Activated naive CD8-positive, alpha-beta T cell (primary cell): ENCODE data around the gene UCN.

ENCODE experiments used
- H3K27ac Mint-ChIP-seq: one replicate; pipeline ENCODE4 v1.8.0; 2021; ENCODE audit warnings: mixed read lengths
- H3K27me3 Mint-ChIP-seq: one replicate; pipeline ENCODE4 v1.8.0; 2021; ENCODE audit warnings: mixed read lengths
- H3K36me3 Mint-ChIP-seq: one replicate; pipeline ENCODE4 v1.8.0; 2021; ENCODE audit warnings: mixed read lengths
- H3K4me1 Mint-ChIP-seq: one replicate; pipeline ENCODE4 v1.8.0; 2021; ENCODE audit warnings: low read depth, mixed read lengths
- H3K4me3 Mint-ChIP-seq: one replicate; pipeline ENCODE4 v1.8.0; 2021; ENCODE audit warnings: mild to moderate bottlenecking, mixed read lengths
- H3K9me3 Mint-ChIP-seq: one replicate; pipeline ENCODE4 v1.8.0; 2021; ENCODE audit warnings: low read depth, mixed read lengths

The UCN gene

DNA sequence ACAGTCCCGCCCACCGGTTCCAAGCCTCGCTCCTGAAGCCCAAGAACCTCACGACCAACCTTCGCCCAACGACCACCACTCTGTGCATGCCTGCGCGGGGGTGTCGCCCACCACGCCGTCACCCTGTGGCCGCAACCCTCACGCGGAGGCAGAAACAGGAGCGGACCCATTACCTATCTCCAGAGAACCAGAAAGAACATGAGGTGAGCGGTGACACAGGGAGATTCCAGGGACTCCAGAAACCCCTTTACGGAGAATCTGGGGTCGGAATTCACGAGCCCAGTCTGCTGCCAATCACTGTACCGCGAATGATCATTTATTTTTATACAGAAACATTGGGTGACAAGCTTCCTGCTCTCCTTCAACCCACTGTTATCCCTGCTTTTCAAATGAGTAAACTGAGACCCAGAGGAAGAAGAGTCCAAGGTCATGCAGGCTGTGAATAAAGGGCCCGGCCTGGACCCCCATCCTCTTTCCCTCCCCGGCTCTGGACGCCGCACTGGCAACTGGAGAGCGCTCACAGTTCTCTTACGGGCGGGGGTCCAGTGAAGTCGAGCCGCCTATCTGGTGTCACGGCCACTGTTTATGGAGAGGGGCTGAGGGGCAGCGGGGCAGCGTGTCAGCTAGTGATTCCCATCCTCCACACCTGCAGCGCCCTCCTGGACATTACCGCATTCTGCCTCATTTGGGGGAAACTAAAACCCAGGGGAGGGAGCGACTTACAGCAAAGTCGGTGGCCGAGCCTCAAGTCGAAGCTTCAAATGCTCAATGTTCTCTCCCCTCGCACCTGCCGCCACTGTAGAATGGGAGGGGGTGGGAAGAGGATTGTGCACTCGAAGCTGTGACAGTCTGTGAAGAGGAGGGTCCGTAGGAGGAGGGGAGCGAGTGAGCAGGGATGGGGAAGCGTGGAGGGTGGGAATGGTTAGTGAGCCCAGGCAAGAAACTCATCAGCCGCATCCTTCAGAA lies 44.7 kb downstream of the UCN start:
- H3K27me3 Mint-ChIP-seq = peaks cover 36% of the 10 kb centered on the region
- peak overlapping the region; percentile 95 for H3K4me3 Mint-ChIP-seq
- H3K9me3 Mint-ChIP-seq = no peaks in the 10 kb centered on the region
- H3K27ac Mint-ChIP-seq = peak overlapping the region; percentile 79
- peaks cover 30% of the 10 kb centered on the region for H3K4me1 Mint-ChIP-seq
- H3K36me3 Mint-ChIP-seq = no peaks in the 10 kb centered on the region

- Mint-ChIP-seq H3K9me3 (no peaks in the 10 kb centered on the region), H3K27ac (peak within 1 kb of the TSS; percentile 79), H3K36me3 (no peaks in the 10 kb centered on the region), H3K27me3 (peaks cover 39% of the 10 kb centered on the region), H3K4me1 (peaks cover 30% of the 10 kb centered on the region), H3K4me3 (peak within 1 kb of the TSS; percentile 95)
Observed at GRCh38 chr2:27262379-27263286, 45.6 kb downstream of the UCN start, which contains the start of gene SLC30A3. Gene SLC30A3 (minus strand): TSS chr2:27263047. CDS start chr2:27262906, 141 bp downstream.

- Mint-ChIP-seq H3K4me1 (peaks cover 30% of the 10 kb centered on the region), H3K4me3 (peak overlapping the region; percentile 69), H3K36me3 (no peaks in the 10 kb centered on the region), H3K27ac (no peak overlapping the region), H3K27me3 (peaks cover 42% of the 10 kb centered on the region), H3K9me3 (no peaks in the 10 kb centered on the region)
Observed at GRCh38 chr2:27261926-27262298, 46.3 kb downstream of the UCN start.

DNA sequence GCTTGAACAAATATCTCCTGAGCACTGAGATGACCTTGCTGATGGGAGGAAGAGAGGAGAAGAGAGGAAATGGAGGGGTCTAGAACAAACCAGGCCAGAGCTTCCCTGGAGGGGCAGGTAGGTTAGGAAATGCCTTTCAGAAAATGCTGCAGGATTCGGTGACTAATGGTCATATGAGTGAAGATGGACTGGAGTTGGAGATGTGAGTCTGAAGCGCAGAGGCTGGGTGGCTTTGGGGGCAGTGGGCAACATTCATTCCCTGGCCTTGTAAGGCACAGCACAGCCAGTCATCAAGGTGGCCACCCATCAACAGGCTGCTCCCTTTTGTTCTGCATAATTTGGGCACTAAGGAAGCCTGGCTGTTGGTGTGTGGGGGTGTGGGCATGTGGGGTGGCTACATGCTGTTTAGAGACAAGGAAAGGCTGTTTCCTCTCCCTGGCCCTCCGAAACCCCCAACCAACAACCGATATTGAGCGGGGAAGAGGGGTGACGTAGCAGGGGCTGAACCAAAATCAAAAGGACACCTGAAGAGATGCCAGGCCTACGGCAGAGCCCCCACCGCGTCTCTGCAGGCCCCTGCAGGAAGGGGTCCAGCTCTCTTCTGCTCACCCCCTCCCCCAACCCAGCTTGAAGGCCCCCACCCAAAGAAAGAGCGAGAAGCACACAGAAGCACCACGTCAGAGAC lies 46.9 kb downstream of the UCN start:
- Mint-ChIP-seq H3K4me1 (peaks cover 30% of the 10 kb centered on the region), H3K4me3 (peak overlapping the region; percentile 69), H3K27ac (no peak overlapping the region), H3K27me3 (peaks cover 45% of the 10 kb centered on the region), H3K9me3 (no peaks in the 10 kb centered on the region), H3K36me3 (no peaks in the 10 kb centered on the region)

DNA sequence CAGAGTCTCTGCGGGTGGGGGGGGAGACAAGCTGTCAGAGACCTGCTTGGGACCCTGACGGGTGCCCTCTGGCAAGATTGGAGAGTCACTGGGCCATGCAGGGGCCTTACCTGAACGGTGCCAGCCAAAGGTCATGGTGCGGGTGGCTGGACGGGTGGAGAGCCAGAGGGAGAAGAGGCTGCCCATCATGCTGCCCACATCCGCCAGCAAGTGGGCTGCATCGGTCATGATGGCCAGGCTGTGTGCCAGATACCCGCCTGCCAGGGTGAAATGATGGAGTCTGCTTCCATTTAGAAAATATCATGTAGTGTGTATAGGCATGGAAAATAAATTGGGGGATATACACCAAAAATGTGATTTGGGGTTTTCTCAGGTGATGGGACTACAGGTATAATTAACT lies 50.2 kb downstream of the UCN start:
- Mint-ChIP-seq H3K36me3 (no peaks in the 10 kb centered on the region), H3K27ac (no peak overlapping the region), H3K4me1 (peaks cover 11% of the 10 kb centered on the region), H3K4me3 (no peak overlapping the region), H3K27me3 (peaks cover 38% of the 10 kb centered on the region), H3K9me3 (no peaks in the 10 kb centered on the region)
